Activated naive CD4-positive, alpha-beta T cell treated with anti-CD3 and anti-CD28 coated beads, Interleukin-2, amount 50 U/mL, for 72 hours (primary cell): ENCODE measurements around the gene TRIM17. TPM values are rescaled to one million over a fixed set of nuclear protein-coding genes. Genes with fewer than 3 reads are reported as not detected.

Source experiments
- ATAC-seq, 2 donors: fragments of 150-1000 bp; cut with Tn5 transposase; 2 replicates each; pipeline ENCODE4 v1.10.0; 2021; ENCODE audit warnings: mild to moderate bottlenecking in 2 of 2, moderate library complexity in 2 of 2
- DNase-seq, 2 donors: peaks; one replicate each; pipeline ENCODE4 v3.0.0; 2021 to 2022; ENCODE audit warnings: low spot score in 2 of 2
- H3K27ac Mint-ChIP-seq, 2 donors: one replicate each; pipeline ENCODE4 v1.8.0; 2022; ENCODE audit warnings: mild to moderate bottlenecking in 2 of 2, mixed read lengths in 2 of 2
- H3K36me3 Mint-ChIP-seq, 2 donors: one replicate each; pipeline ENCODE4 v1.8.0; 2022; ENCODE audit warnings: mixed read lengths in 2 of 2
- H3K9me3 Mint-ChIP-seq, 2 donors: one replicate each; pipeline ENCODE4 v1.8.0; 2022; ENCODE audit warnings: mixed read lengths in 2 of 2
- total RNA-seq, 2 donors: library from RNA; stranded (reverse); gene quantifications; one replicate each; pipeline ENCODE4 v1.2.3, GENCODE V29; 2022

Gene TRIM17
- total RNA-seq, 2 donors from 2014 or later, result 0.91 to 2.4 TPM

- ATAC-seq (no peak), DNase-seq (no peak)
- no peak overlapping the region for H3K27ac Mint-ChIP-seq
- no peaks in the 10 kb centered on the region for H3K36me3 Mint-ChIP-seq
- no peaks in the 10 kb centered on the region for H3K9me3 Mint-ChIP-seq
Observed at GRCh38 chr1:228361314-228362140, 55.1 kb downstream of the TRIM17 start.

GRCh38 chr1:228360533-228361313 lies 55.9 kb downstream of the TRIM17 start:
- DNase-seq, result no peak
- Mint-ChIP-seq H3K36me3 (no peaks in the 10 kb centered on the region), H3K9me3 (no peaks in the 10 kb centered on the region), H3K27ac (no peak overlapping the region)
- ATAC-seq, result no peak

GRCh38 chr1:228359613-228360532 lies 56.8 kb downstream of the TRIM17 start:
- Mint-ChIP-seq H3K36me3 (no peaks in the 10 kb centered on the region), H3K9me3 (no peaks in the 10 kb centered on the region), H3K27ac (no peak overlapping the region)
- no peak for ATAC-seq
- DNase-seq, result no peak

- DNase-seq (no peak), ATAC-seq (no peak)
- Mint-ChIP-seq H3K27ac (no peak overlapping the region), H3K9me3 (no peaks in the 10 kb centered on the region), H3K36me3 (no peaks in the 10 kb centered on the region)
Observed at GRCh38 chr1:228358764-228359612, 57.7 kb downstream of the TRIM17 start.

- no peak for DNase-seq
- no peaks in the 10 kb centered on the region for H3K9me3 Mint-ChIP-seq
- peak overlapping the region in 1 of 2 donors; percentile 41 for H3K27ac Mint-ChIP-seq
- peak in 1 of 2 donors; percentile 43 for ATAC-seq
- H3K36me3 Mint-ChIP-seq, result no peaks in the 10 kb centered on the region
Observed at GRCh38 chr1:228358039-228358763, 58.5 kb downstream of the TRIM17 start.

Other genes starting within 250 kb of the TRIM17 start
- 10 to 100 TPM; 20.8 to 37.5 TPM for gene OBSCN, start 208.8 kb downstream of the TRIM17 start, total RNA-seq
- gene TRIM11, start 10.0 kb downstream of the TRIM17 start, total RNA-seq, result 10 to 100 TPM; 43.3 to 43.6 TPM
- 100 to 1,000 TPM in 1 of 2 donors, 10 to 100 TPM in 1; 39.5 to 155 TPM for gene RNF187, start 70.5 kb upstream of the TRIM17 start, total RNA-seq